Measurements from ENCODE around the gene PISD. TPM values are rescaled to one million over a fixed set of nuclear protein-coding genes. Genes with fewer than 3 reads are reported as not detected.
"Not testable (repeated sequence)": the region's sequence is repeated elsewhere in the genome, so short reads cannot be mapped to it uniquely, and the experiment has no call there.

PISD gene
- 15.1 TPM for total RNA-seq
- long read RNA-seq, transcript PISD-209 (8 exons, 1,963 nt), result major isoform, 34 of 51 reads
- long read RNA-seq, partial matches to known transcripts, result 13 of 51 reads
- long read RNA-seq, other reads (novel, unspliced or antisense), result 4 of 51 reads

DNA sequence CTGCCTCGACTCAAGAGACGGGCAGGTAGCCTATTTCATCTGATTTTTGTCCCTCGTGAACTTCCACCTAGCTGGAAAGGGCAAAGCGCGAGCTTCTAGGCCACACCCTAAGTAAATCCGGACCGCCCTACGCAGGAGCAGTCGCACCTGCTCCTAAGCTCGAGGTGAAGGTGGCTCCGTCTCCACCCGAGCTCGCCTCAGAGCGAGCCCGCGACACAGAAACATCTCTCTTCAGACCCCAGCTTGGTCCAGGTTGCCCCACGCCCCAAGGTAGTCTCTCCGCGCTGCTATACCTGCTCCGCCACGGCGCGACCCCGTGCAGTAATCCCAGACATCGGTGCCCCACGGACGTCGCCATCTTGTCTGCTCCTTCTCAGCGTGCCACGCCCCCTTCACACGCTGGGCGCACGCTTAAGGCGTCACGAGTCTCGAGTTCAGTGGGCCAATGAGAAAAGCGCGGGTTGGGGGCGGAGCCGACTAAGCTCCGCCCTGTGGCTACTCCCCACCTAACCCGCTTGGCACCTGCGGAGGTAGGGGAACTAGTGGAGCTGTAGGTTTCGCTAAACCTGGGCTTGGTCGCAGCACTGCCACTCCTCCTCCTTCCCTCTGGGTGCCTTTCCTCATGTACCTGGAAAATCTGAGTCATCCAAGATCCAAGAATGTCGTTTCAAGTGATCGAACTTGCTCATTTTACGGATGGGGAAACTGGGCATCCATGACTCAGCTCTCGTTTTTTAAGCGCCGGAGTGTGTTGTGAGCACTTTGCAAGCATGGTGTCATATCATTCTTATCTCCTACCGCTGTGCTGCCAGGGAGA, at the start of gene PISD:
TSS of gene PISD (minus strand) at position 365 of the 817 bp plus-strand sequence. CDS start at position 358, 7 bp downstream.
- peak; percentile 100 for ATAC-seq
- intact Hi-C loops (cut with micrococcal nuclease), result no loop called here
- peak; percentile 97 for DNase-seq

GRCh38 chr22:31711226-31711625, 49.2 kb upstream of the PISD start:
- DNase-seq; intact Hi-C loops (cut with micrococcal nuclease); ATAC-seq: not testable (repeated sequence)

GRCh38 chr22:31707519-31707918, 45.5 kb upstream of the PISD start:
- ATAC-seq (no peak), DNase-seq (no peak)
- intact Hi-C loops (cut with micrococcal nuclease), result no loop called here

- ATAC-seq (no peak), DNase-seq (no peak)
- intact Hi-C loops (cut with micrococcal nuclease), result no loop called here
Observed at GRCh38 chr22:31695423-31695822, 33.4 kb upstream of the PISD start.

- intact Hi-C loops (cut with micrococcal nuclease); DNase-seq; ATAC-seq: not testable (repeated sequence)
Observed at GRCh38 chr22:31694046-31694445, 32.0 kb upstream of the PISD start.

- DNase-seq (no peak), ATAC-seq (no peak)
- intact Hi-C loops (cut with micrococcal nuclease), result no loop called here
Observed at GRCh38 chr22:31692186-31692886, 30.3 kb upstream of the PISD start.

- no peak for ATAC-seq
- DNase-seq, result no peak
- intact Hi-C loops (cut with micrococcal nuclease), result no loop called here
Observed at GRCh38 chr22:31691408-31691807, 29.4 kb upstream of the PISD start.

- no peak for ATAC-seq
- no peak for DNase-seq
- intact Hi-C loops (cut with micrococcal nuclease), result no loop called here
Observed at GRCh38 chr22:31683181-31684105, 21.4 kb upstream of the PISD start.

DNA sequence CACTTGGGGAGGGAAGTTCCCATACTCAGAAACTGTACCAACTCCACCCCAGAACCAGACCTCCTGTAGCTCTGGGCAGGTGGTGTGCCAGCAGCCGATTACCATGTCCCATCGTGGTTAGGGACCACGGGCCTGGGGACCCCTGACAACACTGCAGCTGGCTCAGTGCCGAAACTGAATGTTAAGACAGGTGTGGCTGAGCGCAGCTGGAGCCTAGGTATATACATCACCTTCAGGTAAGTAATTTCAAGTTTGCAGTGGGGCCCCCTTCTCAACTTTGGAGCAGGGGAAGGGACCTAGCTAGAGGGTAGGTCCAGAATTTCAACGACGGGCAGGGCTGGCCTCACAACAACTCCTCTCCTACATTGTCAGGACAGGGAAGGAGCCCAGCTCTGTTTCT, 20.7 kb upstream of the PISD start:
- no peak for DNase-seq
- intact Hi-C loops (cut with micrococcal nuclease), result no loop called here
- ATAC-seq, result no peak

DNA sequence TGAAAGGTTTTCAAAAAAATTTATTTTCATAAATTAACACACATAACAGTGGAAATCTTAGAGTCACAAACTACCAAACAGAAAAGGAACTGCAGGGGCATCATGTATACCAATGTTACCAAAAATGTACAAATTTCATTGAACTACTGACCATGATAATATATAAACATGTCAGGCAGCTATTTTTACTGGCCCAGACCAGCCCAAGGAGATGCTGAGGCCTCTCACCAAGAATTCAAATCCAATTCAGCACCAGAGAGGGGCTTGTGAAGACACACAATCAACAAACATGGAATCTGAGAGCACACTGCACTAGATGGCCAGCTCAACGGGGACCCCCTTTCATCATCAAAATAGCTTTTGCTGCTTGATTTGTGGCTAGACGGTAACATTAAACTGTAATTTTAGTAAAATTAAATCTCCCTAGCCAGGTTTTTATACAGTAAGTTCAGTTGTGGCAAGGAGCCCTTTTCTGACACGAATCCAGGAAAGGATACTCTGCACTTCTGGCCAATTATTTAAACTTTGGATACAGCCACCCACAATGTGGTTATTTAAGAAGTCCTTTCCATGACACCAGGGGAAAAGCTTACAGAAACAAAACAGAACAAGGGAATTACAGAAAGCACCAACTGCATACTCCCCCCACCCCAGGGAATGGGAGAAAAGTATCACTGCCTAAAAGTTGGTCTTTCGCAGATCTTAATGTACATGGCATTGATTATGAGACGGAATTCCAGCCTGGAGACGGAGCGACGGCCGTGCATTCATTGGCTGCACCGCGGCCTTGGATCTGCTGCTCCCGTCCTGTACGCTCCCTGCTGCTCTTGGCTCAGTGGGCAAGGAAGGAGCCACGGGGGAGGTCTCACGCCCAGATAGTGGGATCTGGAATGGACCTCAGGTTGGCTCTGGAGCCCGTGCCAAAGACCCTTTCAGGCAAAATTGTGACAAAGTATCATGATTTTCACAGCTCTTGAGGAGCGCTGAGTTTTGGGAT, 19.6 kb upstream of the PISD start:
- DNase-seq, result no peak
- no peak for ATAC-seq
- intact Hi-C loops (cut with micrococcal nuclease), result no loop called here

- peak; percentile 33 for DNase-seq
- peak; percentile 36 for ATAC-seq
- intact Hi-C loops (cut with micrococcal nuclease), result no loop called here
Observed at GRCh38 chr22:31680861-31681341, 18.9 kb upstream of the PISD start.

- intact Hi-C loops (cut with micrococcal nuclease), result no loop called here
- ATAC-seq (no peak), DNase-seq (no peak)
Observed at GRCh38 chr22:31678748-31679147, 16.7 kb upstream of the PISD start.

- intact Hi-C loops (cut with micrococcal nuclease), result no loop called here
- ATAC-seq, result peak; percentile 99
- peak; percentile 96 for DNase-seq
Observed at GRCh38 chr22:31676700-31677099, 14.7 kb upstream of the PISD start.

DNA sequence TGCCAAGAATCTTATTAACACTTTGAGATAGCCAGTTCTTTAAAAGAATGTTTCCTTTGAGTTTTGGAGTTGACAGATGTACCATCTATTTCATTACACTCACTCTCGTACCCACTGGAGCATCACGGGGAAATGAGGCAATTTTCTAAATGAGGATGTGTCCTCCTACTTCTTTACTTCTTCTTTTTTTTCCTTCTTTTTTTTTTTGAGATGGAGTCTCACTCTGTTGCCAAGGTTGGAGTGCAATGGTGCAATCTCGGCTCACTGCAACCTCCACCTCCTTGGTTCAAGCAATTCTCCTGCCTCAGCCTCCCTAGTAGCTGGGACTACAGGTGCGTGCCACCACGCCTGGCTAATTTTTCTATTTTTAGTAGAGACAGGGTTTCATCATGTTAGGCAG, 12.2 kb upstream of the PISD start:
- intact Hi-C loops (cut with micrococcal nuclease); DNase-seq; ATAC-seq: not testable (repeated sequence)

DNA sequence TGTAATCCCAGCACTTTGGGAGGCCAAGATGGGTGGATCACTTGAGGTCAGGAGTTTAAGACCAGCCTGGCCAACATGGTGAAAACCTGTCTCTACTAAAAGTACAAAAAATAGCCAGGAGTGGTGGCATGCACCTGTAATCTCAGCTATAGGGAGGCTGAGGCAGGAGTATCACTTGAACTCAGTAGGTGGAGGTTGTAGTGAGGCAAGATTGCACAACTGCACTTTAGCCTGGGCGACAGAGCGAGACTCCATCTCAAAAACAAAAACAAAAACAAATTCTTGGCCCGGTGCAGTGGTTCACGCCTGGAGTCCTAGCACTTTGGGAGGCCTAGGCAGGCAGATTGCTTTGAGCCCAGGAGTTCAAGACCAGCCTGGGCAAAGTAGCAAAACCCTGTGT, 6.8 kb upstream of the PISD start:
- ATAC-seq; intact Hi-C loops (cut with micrococcal nuclease); DNase-seq: not testable (repeated sequence)

GRCh38 chr22:31662668-31663037, 638 bp upstream of the PISD start:
- ATAC-seq (no peak), DNase-seq (no peak)
- intact Hi-C loops (cut with micrococcal nuclease), result no loop called here

DNA sequence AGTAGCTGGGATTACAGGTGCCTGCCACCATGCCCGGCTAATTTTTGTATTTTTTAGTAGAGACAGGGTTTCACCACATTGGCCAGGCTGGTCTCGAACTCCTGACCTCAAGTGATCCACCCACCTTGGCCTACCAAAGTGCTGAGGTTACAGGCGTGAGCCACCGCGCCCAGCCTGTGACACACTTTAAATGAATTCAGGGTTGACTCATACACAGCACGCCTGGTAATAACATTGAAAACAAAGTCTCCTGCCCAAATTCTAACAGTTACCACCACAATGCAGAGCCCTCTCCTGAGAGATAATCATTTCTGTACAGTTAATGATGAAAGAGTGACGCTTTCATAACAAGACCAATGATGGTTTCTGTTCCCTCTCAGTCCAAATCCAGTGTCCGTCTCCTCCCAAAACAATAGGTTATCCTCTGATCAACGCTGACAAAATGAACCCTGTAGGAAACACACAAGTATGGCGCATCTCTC, 1.1 kb downstream of the PISD start:
- ATAC-seq; intact Hi-C loops (cut with micrococcal nuclease); DNase-seq: not testable (repeated sequence)

DNA sequence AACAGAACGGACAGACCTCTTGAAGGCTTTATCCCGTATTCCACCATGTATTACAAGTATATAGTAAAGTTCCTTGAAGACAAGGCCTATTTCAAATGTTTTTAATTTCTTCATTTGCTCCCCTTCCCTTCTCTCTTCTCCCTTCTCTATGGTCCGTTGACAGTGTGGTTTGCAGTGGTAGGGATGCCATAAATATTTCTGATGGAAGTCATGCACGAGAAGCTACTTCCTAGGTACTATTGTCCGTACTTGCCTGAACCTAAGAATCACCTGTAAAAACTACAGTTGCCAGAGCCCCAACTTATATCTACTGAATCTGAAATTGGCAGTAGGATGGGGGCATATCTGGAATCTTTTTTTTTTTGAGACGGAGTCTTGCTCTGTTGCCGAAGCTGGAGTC, 2.8 kb downstream of the PISD start:
- intact Hi-C loops (cut with micrococcal nuclease), result no loop called here
- no peak for DNase-seq
- no peak for ATAC-seq

Measured in left ventricle myocardium superior (tissue), 1 donor.